ENCODE measurements around the gene CDHR3.

CDHR3 gene, protein sequence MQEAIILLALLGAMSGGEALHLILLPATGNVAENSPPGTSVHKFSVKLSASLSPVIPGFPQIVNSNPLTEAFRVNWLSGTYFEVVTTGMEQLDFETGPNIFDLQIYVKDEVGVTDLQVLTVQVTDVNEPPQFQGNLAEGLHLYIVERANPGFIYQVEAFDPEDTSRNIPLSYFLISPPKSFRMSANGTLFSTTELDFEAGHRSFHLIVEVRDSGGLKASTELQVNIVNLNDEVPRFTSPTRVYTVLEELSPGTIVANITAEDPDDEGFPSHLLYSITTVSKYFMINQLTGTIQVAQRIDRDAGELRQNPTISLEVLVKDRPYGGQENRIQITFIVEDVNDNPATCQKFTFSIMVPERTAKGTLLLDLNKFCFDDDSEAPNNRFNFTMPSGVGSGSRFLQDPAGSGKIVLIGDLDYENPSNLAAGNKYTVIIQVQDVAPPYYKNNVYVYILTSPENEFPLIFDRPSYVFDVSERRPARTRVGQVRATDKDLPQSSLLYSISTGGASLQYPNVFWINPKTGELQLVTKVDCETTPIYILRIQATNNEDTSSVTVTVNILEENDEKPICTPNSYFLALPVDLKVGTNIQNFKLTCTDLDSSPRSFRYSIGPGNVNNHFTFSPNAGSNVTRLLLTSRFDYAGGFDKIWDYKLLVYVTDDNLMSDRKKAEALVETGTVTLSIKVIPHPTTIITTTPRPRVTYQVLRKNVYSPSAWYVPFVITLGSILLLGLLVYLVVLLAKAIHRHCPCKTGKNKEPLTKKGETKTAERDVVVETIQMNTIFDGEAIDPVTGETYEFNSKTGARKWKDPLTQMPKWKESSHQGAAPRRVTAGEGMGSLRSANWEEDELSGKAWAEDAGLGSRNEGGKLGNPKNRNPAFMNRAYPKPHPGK

DNA sequence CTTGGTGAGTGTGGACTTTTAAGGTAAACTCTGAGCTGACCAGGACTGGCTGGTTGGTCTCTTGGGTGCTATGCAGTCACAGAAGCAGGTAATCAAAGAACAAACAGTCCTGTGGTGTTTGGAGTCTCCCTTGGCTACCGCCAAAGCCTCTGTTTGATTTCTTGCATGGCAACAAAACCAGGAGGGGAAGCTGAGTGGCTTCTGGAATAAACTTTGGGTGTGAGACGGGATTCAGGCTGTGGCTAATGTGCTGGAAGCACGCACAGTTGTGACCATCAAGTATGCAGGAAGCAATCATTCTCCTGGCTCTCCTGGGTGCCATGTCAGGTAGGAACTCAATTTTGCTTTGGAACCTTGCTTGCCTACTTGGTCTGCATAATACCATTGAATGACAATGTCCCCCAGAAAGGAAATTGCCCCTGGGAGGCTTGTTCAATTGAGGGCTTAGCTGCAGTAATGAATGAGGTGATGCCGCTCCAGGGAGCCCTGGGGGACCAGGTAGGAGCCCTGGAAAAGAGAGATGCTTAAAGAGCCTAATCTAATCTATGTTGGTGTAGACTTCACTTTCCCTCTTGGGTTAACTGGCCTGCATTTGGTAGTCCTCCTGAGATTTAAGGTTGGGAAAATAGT, at the start of gene CDHR3:
TSS of gene CDHR3 (plus strand) at position 227 of the 630 bp plus-strand sequence. CDS start at position 282, 55 bp downstream.
- in situ Hi-C loops (cut with MboI; ENCODE audit: low sequenced_read_pairs), result no loop called here

DNA sequence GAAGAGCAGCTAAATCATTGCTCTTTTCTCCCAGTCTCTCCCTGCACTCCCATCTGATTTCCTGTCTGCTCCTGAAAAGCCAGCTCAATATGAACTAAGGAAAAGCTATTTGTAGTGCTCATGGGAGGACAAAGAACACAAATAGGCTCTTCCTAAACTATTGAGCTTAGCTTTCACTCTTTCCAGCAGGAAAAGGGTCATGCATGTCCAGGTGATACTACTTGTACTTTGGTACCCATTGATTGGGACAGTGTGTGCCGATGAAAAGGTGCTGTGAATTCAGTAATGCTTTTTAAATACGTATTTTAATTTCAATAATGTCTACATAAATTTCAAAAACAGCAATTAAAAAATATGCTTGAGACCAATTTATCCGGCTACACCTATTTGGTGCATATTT, 49.1 kb upstream of the CDHR3 start:
- in situ Hi-C loops (cut with MboI; ENCODE audit: low sequenced_read_pairs), result no loop called here

DNA sequence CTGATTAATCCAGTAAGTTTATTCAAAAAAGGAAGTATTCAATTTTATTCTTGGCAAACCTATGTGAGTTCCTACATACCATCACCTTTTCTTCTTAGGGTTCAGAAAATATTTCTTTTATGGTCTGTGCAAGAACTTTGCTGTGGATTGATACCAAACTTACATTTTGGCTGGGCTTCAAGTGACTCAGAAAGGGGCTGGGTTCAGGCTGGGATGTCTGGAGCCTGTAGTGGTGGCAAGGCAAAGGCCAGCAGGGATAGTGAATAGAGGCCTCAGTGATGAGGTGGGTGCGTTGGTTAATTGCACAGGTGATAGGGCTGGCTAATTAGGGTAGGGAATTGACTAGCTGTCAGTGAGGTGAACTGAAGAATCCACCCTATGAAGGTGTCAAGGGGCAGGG, 46.5 kb upstream of the CDHR3 start:
- in situ Hi-C loops (cut with MboI; ENCODE audit: low sequenced_read_pairs), result no loop called here

DNA sequence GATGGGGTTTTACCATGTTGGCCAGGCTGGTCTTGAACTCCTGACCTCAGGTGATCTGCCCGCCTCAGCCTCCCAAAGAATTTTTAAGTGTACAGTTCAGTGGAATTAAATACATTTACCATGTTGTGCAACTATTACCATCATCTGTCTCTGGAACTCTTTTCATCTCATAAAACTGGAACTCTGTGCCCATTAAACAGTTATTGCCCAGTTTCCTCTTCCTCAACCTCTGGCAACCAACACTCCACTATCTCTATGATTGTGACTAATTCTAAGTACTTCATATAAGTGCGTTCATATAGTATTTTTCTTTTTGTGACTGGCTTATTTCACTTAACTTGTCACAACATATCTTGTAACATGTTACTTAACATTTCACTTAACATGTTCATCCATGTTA, 45.4 kb upstream of the CDHR3 start:
- in situ Hi-C loops (cut with MboI; ENCODE audit: low sequenced_read_pairs), result no loop called here

DNA sequence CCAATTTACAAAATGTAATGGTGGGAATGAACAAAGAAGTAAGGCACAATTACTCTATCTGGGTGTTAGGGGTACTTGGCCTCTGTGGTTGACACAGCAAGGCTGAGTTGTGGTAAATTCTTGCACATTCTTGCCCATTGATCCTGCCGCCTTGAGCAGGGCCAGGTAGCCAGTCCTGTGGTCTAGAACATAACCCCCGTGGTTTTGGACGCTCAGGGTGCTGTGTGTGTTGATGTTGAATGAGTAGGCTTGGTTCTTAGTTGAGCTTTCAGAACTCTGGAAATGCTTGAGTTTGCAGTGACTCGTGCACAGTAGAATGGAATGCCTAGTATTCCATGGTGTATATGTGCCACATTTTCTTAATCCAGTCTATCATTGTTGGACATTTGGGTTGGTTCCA, 42.3 kb upstream of the CDHR3 start:
- in situ Hi-C loops (cut with MboI; ENCODE audit: low sequenced_read_pairs), result no loop called here

DNA sequence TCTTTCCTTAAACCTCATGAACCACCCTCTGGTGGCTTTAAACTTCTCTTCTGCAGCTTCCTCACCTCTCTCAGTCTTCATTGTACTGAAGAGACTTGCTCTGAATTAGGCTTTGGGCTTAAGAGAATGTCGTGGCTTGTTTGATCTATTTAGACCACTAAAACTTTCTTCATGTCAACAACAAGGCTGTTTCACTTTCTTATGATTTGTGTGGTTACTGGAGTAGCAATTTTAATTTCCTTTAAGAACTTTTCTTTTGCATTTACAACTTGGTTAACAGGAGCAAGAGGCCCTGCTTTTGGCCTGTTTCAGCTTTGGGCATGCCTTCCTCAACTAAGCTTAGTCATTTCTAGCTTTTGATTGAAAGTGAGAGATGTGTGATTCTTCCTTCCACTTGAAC, 38.1 kb upstream of the CDHR3 start:
- in situ Hi-C loops (cut with MboI; ENCODE audit: low sequenced_read_pairs), result no loop called here

DNA sequence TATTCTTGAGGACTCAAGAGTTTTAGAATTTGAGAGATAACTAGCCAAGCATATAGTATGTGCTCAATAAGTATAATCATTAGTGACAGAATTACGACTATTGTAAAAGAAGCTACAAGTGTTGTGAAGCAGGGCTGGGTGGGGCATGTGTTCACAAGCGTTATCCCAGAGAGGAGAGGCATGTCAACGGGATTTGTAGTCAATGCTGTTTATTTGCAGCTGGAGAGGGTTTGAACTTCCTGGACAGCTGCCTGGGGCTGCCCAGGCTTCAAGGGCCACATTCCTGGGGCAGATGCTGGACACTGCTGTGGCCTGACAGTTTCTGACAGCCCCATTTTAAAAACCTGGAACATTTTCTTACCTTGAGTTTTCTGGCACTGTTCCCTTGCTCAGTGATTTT, 36.9 kb upstream of the CDHR3 start:
- in situ Hi-C loops (cut with MboI; ENCODE audit: low sequenced_read_pairs), result no loop called here

DNA sequence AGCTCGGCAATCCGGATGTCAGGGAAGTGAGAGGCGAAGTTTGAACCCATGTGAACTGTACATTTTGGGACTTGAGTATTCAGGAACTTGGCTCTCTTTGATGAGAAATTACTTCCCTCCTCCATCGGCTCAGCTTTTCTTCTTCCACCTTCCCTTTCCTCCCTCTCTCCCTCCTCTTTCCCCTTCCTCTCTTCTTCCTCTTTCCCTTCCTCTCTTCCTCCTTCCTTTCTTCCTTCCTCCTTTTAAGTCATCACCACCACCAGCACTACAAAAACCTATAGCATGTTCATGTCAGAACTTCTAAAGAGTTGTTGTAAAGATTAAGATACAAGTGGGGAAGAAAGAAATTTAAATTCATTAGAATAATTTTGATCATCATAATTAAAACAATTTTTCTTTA, 31.9 kb upstream of the CDHR3 start:
- in situ Hi-C loops (cut with MboI; ENCODE audit: low sequenced_read_pairs), result no loop called here

DNA sequence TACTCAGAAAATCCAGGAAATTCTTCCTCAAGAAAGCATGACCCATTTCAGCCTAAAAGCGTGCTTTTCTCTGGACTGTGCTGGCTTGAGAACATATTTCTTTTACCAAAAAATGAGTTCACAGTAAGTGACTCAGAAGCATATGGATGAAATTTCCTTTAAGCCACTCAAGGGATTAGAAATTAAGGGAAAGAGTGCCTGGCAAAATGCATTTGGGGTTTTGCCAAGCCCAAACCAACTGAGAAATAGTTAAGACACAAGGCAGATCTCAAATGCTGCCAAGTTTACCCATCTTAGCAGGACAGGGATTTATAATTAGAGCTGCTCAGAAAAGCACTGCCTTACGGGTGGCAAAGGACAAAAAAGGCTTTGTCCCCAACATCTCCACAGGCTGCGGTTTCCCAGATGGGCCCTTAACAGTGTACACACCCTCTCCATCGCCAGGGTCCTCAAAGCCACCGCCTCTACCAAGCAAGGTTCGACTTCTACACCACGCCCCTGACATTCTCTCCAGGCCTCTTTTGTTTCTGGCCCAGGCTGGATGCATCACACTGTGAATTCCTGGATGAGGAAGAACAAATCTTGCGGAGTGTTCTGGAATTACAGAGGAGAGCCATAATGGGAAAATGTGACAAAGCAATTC, 30.1 kb upstream of the CDHR3 start:
- in situ Hi-C loops (cut with MboI; ENCODE audit: low sequenced_read_pairs), result no loop called here

DNA sequence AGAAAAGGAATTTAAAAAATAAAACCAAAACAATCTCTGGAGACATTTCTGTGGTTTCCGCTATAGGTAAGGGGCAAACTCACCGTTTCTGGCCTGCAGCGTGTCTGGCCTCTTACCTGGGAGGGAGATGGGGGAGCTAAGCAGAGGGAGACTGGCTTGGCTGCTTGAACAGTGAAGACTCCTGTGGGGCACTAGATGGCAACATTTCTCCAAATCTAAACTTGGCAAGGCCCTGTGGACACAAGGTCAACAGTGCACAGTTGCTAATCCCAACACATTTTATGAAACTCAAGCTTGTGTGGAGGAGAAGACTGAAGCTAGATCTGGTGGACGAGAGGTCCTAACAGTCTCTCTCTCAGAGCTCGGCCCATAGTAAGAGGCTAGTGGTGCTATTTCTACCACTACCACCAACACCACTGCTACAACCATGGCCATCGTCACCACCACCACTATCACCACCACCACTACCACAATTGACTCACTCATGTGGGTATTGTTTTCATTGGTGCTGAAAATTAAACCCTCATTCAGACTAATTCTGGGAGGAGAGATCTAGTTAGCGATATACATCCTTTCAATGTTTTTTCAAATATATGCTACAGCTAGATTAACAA, 28.4 kb upstream of the CDHR3 start:
- in situ Hi-C loops (cut with MboI; ENCODE audit: low sequenced_read_pairs), result no loop called here

DNA sequence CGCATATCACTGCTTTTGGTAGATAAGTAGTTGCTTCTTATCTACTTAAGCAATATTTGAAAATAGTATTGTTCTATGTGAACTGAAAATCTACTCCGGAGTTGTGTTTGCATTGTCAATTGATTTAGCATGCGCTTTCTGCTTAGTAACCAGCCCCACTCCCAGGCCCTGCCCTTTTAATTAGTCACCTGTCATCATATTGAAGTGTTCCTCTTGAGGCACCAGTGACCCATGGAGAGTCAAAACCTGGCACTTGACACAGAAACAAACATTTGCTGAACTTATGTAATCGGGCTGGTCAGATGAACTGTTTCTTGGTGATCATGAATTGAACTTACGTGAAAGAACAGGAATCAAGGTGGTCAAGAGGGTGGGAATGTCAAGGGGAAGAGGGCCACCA, 27.8 kb upstream of the CDHR3 start:
- in situ Hi-C loops (cut with MboI; ENCODE audit: low sequenced_read_pairs), result no loop called here

DNA sequence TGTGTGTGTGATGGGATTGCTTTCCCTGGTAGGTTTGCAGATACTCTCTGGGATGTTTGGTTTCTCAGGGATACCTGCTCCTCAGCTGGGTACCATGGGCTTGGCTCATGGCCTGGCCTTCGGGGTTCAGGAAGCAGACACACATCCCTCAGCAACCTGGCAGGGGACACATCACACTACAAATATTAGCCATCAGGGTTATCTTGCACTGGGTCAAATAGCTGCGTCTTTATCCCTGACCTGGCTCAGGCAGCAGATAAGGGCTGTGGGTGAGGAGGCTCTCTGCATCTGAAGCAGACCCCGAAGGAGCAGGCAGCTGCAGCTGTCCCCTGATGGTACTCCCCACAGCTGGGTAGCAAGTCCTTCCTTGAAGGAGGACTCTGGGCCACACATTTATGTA, 25.7 kb upstream of the CDHR3 start:
- in situ Hi-C loops (cut with MboI; ENCODE audit: low sequenced_read_pairs), result no loop called here

DNA sequence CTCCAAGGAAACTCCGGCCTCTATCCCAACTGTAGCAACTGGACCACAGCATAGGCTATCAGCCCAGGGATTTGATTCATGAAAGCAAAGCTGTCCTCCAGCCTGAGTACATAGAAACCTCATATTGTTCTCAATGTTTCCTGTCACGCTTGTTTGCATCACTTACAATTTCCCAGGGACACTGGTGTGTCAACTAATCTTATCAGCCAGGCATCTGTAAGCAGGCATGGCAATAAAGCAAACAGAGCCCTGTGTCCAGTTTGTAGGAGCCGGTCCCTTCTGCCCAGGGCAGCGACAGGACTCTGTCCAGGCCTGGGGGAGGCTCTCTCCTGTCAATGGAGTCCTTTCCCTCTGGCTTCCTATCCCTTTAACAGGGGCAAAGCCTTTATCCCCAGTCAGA, 23.0 kb upstream of the CDHR3 start:
- in situ Hi-C loops (cut with MboI; ENCODE audit: low sequenced_read_pairs), result no loop called here

DNA sequence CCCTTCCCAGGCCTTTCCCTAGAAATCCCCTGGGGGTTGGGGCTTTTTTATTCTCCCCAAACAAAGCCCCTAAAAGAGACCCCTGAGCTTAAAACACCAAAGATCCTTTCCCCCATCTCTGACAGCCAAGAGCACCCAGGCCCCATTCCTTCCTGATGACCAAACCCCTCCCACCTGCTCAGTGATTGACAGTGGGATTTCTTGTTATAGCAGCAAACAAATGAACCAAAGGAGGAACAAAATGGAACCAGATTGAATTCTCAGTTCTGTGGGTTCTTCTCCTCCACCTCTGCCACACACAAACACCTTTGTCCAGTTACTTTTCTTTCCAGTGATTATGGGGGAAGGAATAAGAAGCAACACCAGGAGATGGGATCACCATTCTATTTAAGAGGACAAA, 21.5 kb upstream of the CDHR3 start:
- in situ Hi-C loops (cut with MboI; ENCODE audit: low sequenced_read_pairs), result no loop called here

DNA sequence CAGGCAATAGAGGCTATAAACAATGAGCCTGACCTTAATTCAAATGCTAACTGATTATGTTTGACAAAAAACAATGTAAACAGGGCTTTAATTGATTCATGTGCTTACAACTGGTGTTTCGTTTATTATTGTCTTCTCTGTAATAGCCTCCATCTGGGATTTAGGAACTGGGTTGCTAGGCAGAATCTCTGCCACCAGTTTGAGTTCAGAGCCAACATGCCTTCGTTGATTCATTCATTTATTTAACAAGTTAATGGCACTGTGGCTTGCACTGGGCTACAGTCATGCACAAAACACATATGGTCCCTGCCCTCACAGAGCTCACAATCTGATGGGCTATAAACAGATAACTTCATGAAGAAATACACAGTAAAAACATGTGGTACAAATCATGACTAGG, 19.6 kb upstream of the CDHR3 start:
- in situ Hi-C loops (cut with MboI; ENCODE audit: low sequenced_read_pairs), result no loop called here

DNA sequence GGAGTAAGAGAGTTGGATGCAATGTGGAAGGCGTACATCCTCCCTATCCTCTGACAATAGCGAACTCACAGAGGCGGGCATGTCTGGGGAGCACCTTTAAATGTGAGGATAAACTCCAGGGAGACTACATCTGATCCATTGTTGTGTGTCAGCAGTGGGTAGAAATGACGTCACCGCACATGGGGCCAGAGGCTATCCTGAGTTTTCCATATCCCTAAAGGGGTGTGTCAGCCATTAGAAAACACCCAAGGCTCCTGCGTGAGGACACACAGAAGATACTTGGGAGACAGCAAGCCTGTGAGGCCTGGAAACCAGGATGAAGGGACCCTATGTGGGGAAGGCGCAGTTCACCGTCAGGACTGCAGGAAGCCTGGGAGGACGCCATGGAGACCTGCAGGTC, 17.2 kb upstream of the CDHR3 start:
- in situ Hi-C loops (cut with MboI; ENCODE audit: low sequenced_read_pairs), result no loop called here

DNA sequence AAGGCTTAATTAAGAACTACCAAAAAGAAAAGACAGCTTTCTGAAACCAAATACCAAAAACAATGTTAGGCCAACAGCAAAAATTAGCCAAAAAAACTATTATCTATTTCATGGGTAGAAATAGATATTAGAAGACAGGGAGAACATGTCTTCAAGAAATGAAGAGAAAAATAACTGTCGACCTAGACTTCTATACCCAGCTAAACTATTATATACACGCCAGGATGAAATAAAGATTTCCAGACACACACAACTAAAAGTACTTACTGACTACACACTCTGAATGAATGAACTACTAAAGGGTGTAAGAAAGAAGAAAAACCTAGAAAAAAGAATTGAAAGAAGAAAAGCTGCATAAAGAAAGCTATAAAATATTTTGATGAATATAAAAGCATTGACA, 11.5 kb upstream of the CDHR3 start:
- in situ Hi-C loops (cut with MboI; ENCODE audit: low sequenced_read_pairs), result no loop called here

DNA sequence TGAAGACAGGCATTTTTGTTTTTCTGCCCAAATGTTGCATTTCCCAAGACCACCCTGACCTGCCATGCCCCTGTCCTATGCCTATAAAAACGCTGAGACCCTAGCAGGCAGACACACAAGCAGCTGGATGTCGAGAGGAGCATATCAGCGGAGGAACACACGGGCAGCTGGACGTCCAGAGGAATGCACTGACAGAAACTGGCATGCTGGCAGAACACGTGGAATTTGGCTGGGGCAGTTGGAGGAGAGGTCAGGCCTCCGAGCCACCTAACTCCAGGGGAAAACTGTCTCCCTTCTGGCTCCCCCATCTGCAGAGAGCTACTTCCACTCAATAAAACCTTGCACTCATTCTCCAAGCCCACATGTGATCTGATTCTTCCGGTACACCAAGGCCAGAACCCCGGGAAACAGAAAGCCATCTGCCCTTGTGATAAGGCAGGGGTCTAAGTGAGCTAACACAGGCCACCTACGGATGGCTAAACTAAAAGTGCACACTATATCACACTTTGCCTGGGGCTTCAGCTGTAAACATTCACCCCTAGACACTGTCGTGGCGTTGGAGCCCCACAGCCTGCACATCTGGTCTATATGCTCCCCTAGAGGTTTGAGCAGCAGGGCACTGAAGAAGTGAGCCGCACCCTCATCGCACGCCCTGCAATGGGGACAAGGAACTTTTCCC, 10.0 kb upstream of the CDHR3 start:
- in situ Hi-C loops (cut with MboI; ENCODE audit: low sequenced_read_pairs), result no loop called here

DNA sequence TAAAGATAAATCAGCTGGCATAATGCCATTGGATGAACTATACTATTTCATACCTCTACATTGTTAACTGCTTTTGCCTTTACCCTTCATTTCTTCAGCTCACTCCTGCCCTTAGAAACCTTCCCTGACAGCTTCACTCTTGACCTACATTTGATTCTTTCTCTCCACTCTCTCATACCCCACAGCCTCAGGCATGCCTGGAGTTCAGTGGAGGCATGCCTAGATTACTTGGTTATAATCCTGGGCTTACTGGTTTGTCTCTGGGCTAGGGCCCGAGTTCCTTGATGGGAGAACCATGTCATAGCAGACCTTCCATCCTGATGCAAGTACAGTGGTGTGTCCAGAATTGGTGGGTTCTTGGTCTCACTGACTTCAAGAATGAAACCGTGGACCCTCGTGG, 8.4 kb upstream of the CDHR3 start:
- in situ Hi-C loops (cut with MboI; ENCODE audit: low sequenced_read_pairs), result no loop called here
